Keratinocyte (primary cell): ENCODE results near the gene RSKR. TPM values are rescaled to one million over a fixed set of nuclear protein-coding genes. Genes with fewer than 3 reads are reported as not detected.

Experiments used
- DNase-seq: peaks from one replicate; pipeline ENCODE4 v3.0.0-alpha.2; 2011; ENCODE audit warnings: low read depth, missing footprints, low spot score
- FAIRE-seq: peaks from 2 replicates; lab custom pipeline; 2011; peaks lifted over from hg19 to GRCh38; lab: Jason Lieb, UNC
- H2AFZ ChIP-seq: 2 replicates; pipeline ENCODE4 v1.6.0; 2012; ENCODE audit warnings: low read length, control low read depth, inconsistent platforms; ENCODE audit not compliant: control insufficient read depth
- H3K27ac ChIP-seq: 2 replicates; pipeline ENCODE4 v1.5.1; 2011; ENCODE audit warnings: low read length; ENCODE audit not compliant: control insufficient read depth, insufficient read depth
- H3K27me3 ChIP-seq: 3 replicates; pipeline ENCODE4 v1.6.0; 2011; ENCODE audit warnings: low read length; ENCODE audit not compliant: control insufficient read depth, insufficient read depth; ENCODE audit errors: extremely low read depth
- H3K36me3 ChIP-seq, 2 experiments: 2 replicates in 1 of 2; 3 replicates in 1 of 2; pipeline ENCODE4 v1.5.1; 2011; ENCODE audit warnings: low read length in 2 of 2, mild to moderate bottlenecking in 1 of 2; ENCODE audit not compliant: control insufficient read depth in 2 of 2, insufficient read depth in 2 of 2; ENCODE audit errors: extremely low read depth in 1 of 2
- H3K4me1 ChIP-seq: 3 replicates; pipeline ENCODE4 v1.5.1; 2011; ENCODE audit warnings: low read length; ENCODE audit not compliant: control insufficient read depth, insufficient read depth; ENCODE audit errors: extremely low read depth
- H3K4me2 ChIP-seq: 3 replicates; pipeline ENCODE4 v1.6.0; 2011; ENCODE audit warnings: low read depth, low read length; ENCODE audit not compliant: control insufficient read depth, insufficient read depth; ENCODE audit errors: extremely low read depth
- H3K4me3 ChIP-seq, 3 experiments: fragments of 200-600 bp in 1 of 3; sonication (generic) in 1 of 3; 2 replicates in 2 of 3; 3 replicates in 1 of 3; pipeline ENCODE4 v1.5.1; 2011 to 2016; ENCODE audit warnings: low read length in 3 of 3, mild to moderate bottlenecking in 3 of 3, control low read depth in 2 of 3, inconsistent platforms in 1 of 3, low read depth in 1 of 3, mixed read lengths in 1 of 3, mixed run types in 1 of 3, moderate library complexity in 1 of 3; ENCODE audit not compliant: control insufficient read depth in 2 of 3, insufficient read depth in 2 of 3; ENCODE audit errors: extremely low read depth in 1 of 3
- H3K79me2 ChIP-seq: 2 replicates; pipeline ENCODE4 v1.6.0; 2012; ENCODE audit warnings: low read length; ENCODE audit not compliant: control insufficient read depth, insufficient read depth
- H3K9ac ChIP-seq: 3 replicates; pipeline ENCODE4 v1.6.0; 2011; ENCODE audit warnings: low read length; ENCODE audit not compliant: control insufficient read depth, insufficient read depth; ENCODE audit errors: extremely low read depth
- H3K9me1 ChIP-seq: 3 replicates; pipeline ENCODE4 v1.6.0; 2011; ENCODE audit warnings: low read length; ENCODE audit not compliant: control insufficient read depth, insufficient read depth; ENCODE audit errors: extremely low read depth
- H3K9me3 ChIP-seq: 2 replicates; pipeline ENCODE4 v1.5.1; 2012; ENCODE audit warnings: low read depth, low read length; ENCODE audit not compliant: control insufficient read depth
- H4K20me1 ChIP-seq: 3 replicates; pipeline ENCODE4 v1.6.0; 2011; ENCODE audit warnings: low read length; ENCODE audit not compliant: control insufficient read depth, insufficient read depth; ENCODE audit errors: extremely low read depth
- CTCF ChIP-seq, 3 experiments: IDR thresholded peaks in 1 of 3; conservative IDR thresholded peaks in 1 of 3; optimal IDR thresholded peaks in 1 of 3; 2 replicates in 2 of 3; 3 replicates in 1 of 3; pipeline versions ENCODE3 to v1.5.1; 2011; ENCODE audit warnings: low read length in 3 of 3, mild to moderate bottlenecking in 3 of 3, moderate library complexity in 2 of 3, control low read depth in 1 of 3, inconsistent platforms in 1 of 3; ENCODE audit not compliant: insufficient read depth in 2 of 3; ENCODE audit errors: extremely low read depth in 1 of 3
- EZH2 ChIP-seq: IDR thresholded peaks from one replicate; pipeline ENCODE4 v1.6.1; 2012; ENCODE audit warnings: inconsistent platforms, mild to moderate bottlenecking, low read length, moderate library complexity
- dilution Hi-C: fragments of 300-500 bp; cut with MboI; formaldehyde crosslinking; loops from one replicate; pipeline ENCODE4 v1.7.0; 2020; ENCODE audit warnings: low sequenced_read_pairs; ENCODE audit not compliant: extremely low pct_ligation_motif_present
- polyA plus RNA-seq, 5 experiments: library from polyadenylated mRNA; depleted of rRNA in 3 of 5; stranded (reverse) in 3 of 5; stranded (forward) in 1 of 5; unstranded in 1 of 5; fragments of >200 nt; gene quantifications; 1 replicate in 1 of 5; 2 replicates in 3 of 5; 3 replicates in 1 of 5; pipeline versions ENCODE4 v1.2.1 to v1.2.3, GENCODE V29; 2011 to 2012; ENCODE audit warnings: missing spikeins in 2 of 5, low read depth in 1 of 5, low replicate concordance in 1 of 5

RSKR gene
- polyA plus RNA-seq, 1 donor (not counting 4 experiments of a cell fraction or from before 2014, with no cell fraction given): 6.6 TPM

GRCh38 chr17:28592260-28592659 lies 21.7 kb downstream of the RSKR start:
- H3K27me3 ChIP-seq: no peaks in the 10 kb centered on the region
- no peak overlapping the region for H2AFZ ChIP-seq
- H3K9me1 ChIP-seq: no peaks in the 10 kb centered on the region
- no peak overlapping the region for H3K4me3 ChIP-seq
- no peak overlapping the region for H3K9ac ChIP-seq
- no peaks in the 10 kb centered on the region for H3K9me3 ChIP-seq
- TF ChIP-seq EZH2: no peak
- TF ChIP-seq CTCF (optimal IDR thresholded peaks at IDR 0.05 in 1 of 3, IDR thresholded peaks at IDR 0.05 in 1 of 3, conservative IDR thresholded peaks at IDR 0.05 in 1 of 3; ENCODE audit: extremely low read depth in 1 of 3, insufficient read depth in 2 of 3, low read length in 3 of 3): no peak
- no peaks in the 10 kb centered on the region for H4K20me1 ChIP-seq
- H3K36me3 ChIP-seq: peaks cover 15 to 17% of the 10 kb centered on the region in 2 experiments
- DNase-seq (no peak), FAIRE-seq (no peak)
- H3K79me2 ChIP-seq: no peaks in the 10 kb centered on the region
- H3K4me1 ChIP-seq: peaks cover under 1% of the 10 kb centered on the region
- no peak overlapping the region for H3K27ac ChIP-seq
- no peak overlapping the region for H3K4me2 ChIP-seq
- dilution Hi-C loops: no loop called here

- H2AFZ ChIP-seq: no peak overlapping the region
- H3K9me1 ChIP-seq: no peaks in the 10 kb centered on the region
- TF ChIP-seq EZH2 (no peak), CTCF (optimal IDR thresholded peaks at IDR 0.05 in 1 of 3, IDR thresholded peaks at IDR 0.05 in 1 of 3, conservative IDR thresholded peaks at IDR 0.05 in 1 of 3; ENCODE audit: extremely low read depth in 1 of 3, insufficient read depth in 2 of 3, low read length in 3 of 3) (no peak)
- H3K36me3 ChIP-seq: peaks cover 11 to 49% of the 10 kb centered on the region in 2 experiments
- H4K20me1 ChIP-seq: no peaks in the 10 kb centered on the region
- no peaks in the 10 kb centered on the region for H3K4me1 ChIP-seq
- no peak overlapping the region for H3K4me3 ChIP-seq
- dilution Hi-C loops: no loop called here
- H3K79me2 ChIP-seq: no peaks in the 10 kb centered on the region
- no peak for FAIRE-seq
- H3K27ac ChIP-seq: no peak overlapping the region
- H3K9me3 ChIP-seq: no peaks in the 10 kb centered on the region
- H3K4me2 ChIP-seq: no peak overlapping the region
- no peaks in the 10 kb centered on the region for H3K27me3 ChIP-seq
- H3K9ac ChIP-seq: no peak overlapping the region
- DNase-seq: no peak
These were observed 28.1 kb downstream of the RSKR start for GRCh38 chr17:28585851-28586250.
